Left kidney (tissue), 8 donors: Measurements from ENCODE around the gene NUDT15. TPM values are rescaled to one million over a fixed set of nuclear protein-coding genes. Genes with fewer than 3 reads are reported as not detected.
"Not testable (repeated sequence)": the region's sequence is repeated elsewhere in the genome, so short reads cannot be mapped to it uniquely, and the experiment has no call there.

ENCODE experiments used
- DNase-seq: peaks from one replicate; pipeline ENCODE4 v3.0.0-alpha.2; 2013
- long read RNA-seq, 8 donors: transcript quantifications; one replicate each; lab custom pipeline, GENCODE V29; 2026
- polyA plus RNA-seq: library from polyadenylated mRNA; unstranded; fragments of 120-200 nt; gene quantifications from one replicate; pipeline ENCODE4 v1.2.1, GENCODE V29; 2013; ENCODE audit not compliant: insufficient read length

Gene NUDT15
- 30.5 TPM for polyA plus RNA-seq
- long read RNA-seq, donor 1, transcript NUDT15-201 (3 exons, 2,098 nt) = major isoform, 19 of 26 reads
- long read RNA-seq, donor 1, partial matches to known transcripts = 7 of 26 reads
- long read RNA-seq, donor 1, other reads (novel, unspliced or antisense) = 0 of 26 reads
- long read RNA-seq, donor 2, transcript NUDT15-201 (3 exons, 2,098 nt) = major isoform, 11 of 11 reads
- long read RNA-seq, donor 2, partial matches to known transcripts = 0 of 11 reads
- long read RNA-seq, donor 2, other reads (novel, unspliced or antisense) = 0 of 11 reads
- long read RNA-seq, donor 3, transcript NUDT15-201 (3 exons, 2,098 nt) = major isoform, 9 of 21 reads
- long read RNA-seq, donor 3, partial matches to known transcripts = 12 of 21 reads
- long read RNA-seq, donor 3, other reads (novel, unspliced or antisense) = 0 of 21 reads
- long read RNA-seq, donor 4, partial matches to known transcripts = 0 of 1 reads
- long read RNA-seq, donor 4, other reads (novel, unspliced or antisense) = 0 of 1 reads
- long read RNA-seq, donor 5, transcript NUDT15-201 (3 exons, 2,098 nt) = major isoform, 22 of 263 reads
- long read RNA-seq, donor 5, partial matches to known transcripts = 233 of 263 reads
- long read RNA-seq, donor 5, other reads (novel, unspliced or antisense) = 8 of 263 reads
- long read RNA-seq, donor 6, transcript NUDT15-201 (3 exons, 2,098 nt) = major isoform, 11 of 44 reads
- long read RNA-seq, donor 6, partial matches to known transcripts = 33 of 44 reads
- long read RNA-seq, donor 6, other reads (novel, unspliced or antisense) = 0 of 44 reads
- long read RNA-seq, donor 7, transcript NUDT15-201 (3 exons, 2,098 nt) = major isoform, 24 of 69 reads
- long read RNA-seq, donor 7, partial matches to known transcripts = 45 of 69 reads
- long read RNA-seq, donor 7, other reads (novel, unspliced or antisense) = 0 of 69 reads
- long read RNA-seq, donor 8, partial matches to known transcripts = 0 of 4 reads
- long read RNA-seq, donor 8, other reads (novel, unspliced or antisense) = 0 of 4 reads

GRCh38 chr13:48037346-48038173 is at the start of gene NUDT15:
TSS of gene NUDT15 (plus strand) at chr13:48037726. CDS start at chr13:48037747, 21 bp downstream.
- peak; percentile 94 for DNase-seq

- DNase-seq = no peak
Measured at GRCh38 chr13:47990427-47990826, 47.1 kb upstream of the NUDT15 start.

GRCh38 chr13:47990920-47991466 is 46.5 kb upstream of the NUDT15 start:
- no peak for DNase-seq

- DNase-seq = no peak
Measured at GRCh38 chr13:47991859-47992258, 45.7 kb upstream of the NUDT15 start.

DNA sequence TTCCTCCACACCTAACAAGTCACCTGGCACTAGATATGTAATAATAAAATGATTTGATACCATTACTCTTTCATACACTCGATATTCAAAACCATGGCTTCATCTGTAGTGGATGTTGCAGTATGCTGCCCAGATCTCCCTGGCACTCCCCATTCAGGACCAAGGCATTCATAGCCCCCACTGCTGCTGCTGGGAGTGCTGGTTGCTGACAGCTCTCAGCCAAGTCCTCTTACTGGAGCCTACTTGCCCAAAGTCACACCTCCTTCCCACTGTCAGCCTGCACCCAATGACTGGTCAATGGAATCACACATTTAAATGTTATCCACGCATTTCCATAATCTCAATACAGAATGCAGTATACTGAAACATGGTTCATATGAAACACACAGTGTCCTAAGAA is 40.1 kb upstream of the NUDT15 start:
- DNase-seq = no peak

DNA sequence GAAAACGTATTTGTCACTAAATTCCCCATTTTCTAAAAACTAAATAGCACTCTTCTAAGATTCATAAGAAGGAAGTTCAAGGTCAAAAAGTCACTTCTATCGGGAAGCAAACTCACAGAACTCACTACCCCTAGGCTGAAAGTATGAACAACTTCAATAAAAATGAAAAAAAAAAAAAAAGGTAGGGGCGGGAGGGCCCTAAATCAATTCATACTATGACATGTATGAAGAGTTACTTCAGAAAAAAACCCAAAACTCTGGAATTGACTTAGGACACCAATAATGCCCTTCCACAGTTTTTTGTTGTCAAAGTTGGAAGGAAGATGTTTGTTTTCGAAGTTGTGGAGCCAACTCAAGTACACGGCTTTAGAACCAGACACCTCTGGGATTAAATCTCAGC is 37.6 kb upstream of the NUDT15 start:
- no peak for DNase-seq

- peak; percentile 13 for DNase-seq
Measured at GRCh38 chr13:48000559-48001113, 36.9 kb upstream of the NUDT15 start.

GRCh38 chr13:48001114-48001881 is 36.2 kb upstream of the NUDT15 start, which contains the start of gene SUCLA2:
TSS of gene SUCLA2 (minus strand) at chr13:48001273. CDS start at chr13:48001269, 4 bp downstream.
- peak; percentile 93 for DNase-seq

DNA sequence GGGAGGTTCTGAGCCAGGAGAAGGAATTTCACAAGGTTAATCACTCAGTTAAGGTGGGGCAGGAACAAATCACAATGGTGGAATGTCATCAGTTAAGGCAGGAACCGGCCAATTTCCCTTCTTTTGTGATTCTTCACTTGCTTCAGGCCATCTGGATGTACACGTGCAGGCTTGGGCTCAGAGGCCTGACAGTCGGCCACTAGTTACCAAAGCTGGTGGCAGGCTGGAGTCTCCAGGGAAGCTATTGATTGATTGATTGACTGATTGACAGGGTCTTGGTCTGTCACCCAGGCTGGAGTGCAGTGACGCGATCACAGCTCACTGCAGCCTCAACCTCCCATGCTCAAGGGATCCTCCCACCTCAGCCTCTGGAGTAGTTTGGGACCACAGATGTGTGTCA is 35.5 kb upstream of the NUDT15 start:
- not testable (repeated sequence) for DNase-seq

- DNase-seq = no peak
Measured at GRCh38 chr13:48004201-48004600, 33.3 kb upstream of the NUDT15 start.

DNA sequence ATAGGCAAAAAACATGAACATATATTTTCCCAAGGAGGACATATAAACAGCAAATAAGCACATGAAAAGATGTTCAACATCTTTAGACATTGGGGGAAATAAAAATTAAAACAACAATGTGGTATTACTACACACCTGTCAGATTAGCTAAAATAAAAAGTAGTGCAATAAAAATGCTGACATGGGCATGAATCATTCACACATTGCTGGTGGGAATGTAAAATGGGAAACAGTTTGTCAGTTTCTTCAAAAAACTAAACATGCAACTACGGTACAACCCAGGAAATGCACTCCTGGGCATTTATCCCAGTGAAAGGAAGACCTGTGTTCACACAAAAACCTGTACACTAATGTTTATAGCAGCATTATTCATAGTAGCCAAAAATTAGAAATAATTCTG is 31.1 kb upstream of the NUDT15 start:
- no peak for DNase-seq

- DNase-seq = no peak
Measured at GRCh38 chr13:48009284-48009683, 28.2 kb upstream of the NUDT15 start.

DNA sequence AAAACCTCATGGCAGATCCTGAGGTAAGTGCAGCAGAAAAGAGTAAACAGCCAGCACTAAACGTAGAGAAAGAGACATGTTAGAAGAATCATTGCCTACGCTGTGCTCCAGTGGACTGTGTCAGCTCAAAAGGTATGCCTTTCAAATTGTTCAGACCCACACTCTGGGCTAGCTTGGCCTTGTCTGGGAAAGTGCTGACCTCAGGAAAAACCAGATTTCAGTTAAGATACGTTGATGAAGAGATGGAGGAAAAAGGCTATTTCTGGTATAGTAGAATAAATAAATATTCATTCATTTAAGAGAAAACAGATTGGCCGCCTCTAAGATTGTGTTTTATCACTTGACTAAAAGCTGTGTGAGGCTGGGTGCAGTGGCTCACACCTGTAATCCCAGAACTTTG is 26.8 kb upstream of the NUDT15 start:
- DNase-seq = no peak

GRCh38 chr13:48012668-48013067 is 24.9 kb upstream of the NUDT15 start:
- DNase-seq = no peak

- DNase-seq = no peak
Measured at GRCh38 chr13:48014359-48014758, 23.2 kb upstream of the NUDT15 start.

GRCh38 chr13:48018637-48019036 is 18.9 kb upstream of the NUDT15 start:
- DNase-seq = no peak

DNA sequence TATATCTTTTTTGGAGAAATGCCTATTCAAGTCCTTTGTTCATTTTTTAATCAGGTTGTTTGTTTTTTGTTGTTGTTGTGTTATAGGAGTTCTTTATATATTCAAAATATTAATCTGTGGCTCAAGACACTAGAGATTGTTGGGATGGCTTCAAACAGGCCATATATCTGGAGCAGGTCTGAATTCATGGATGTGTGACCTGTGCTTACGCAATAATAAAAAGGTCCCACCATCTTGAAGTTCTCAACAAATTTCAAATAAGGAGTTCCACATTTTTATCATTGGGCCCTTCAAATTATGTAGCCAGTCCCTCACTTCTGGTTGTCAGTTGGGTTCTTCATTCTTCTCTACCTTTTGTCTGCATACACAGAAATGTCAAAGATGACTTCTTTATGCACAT is 17.7 kb upstream of the NUDT15 start:
- DNase-seq = no peak

- no peak for DNase-seq
Measured at GRCh38 chr13:48028066-48028465, 9.5 kb upstream of the NUDT15 start.

DNA sequence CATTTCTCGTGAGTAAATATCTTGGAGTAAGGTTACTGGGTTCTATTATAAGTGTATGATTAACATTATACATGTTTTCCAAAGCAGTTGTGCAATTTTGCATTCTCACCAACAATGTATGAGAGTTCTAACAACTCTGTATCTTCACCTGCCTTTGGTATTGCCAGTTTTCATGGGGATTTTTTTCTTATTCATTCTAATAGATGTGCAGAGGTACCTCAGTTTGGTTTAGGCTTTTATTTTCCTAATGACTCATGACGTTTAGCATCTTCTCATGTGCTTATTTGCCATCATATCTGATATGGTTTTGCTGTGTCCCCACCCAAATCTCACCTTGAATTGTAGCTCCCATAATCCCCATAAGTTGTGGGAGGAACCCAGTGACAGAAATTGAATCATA is 7.7 kb upstream of the NUDT15 start:
- DNase-seq = no peak

DNA sequence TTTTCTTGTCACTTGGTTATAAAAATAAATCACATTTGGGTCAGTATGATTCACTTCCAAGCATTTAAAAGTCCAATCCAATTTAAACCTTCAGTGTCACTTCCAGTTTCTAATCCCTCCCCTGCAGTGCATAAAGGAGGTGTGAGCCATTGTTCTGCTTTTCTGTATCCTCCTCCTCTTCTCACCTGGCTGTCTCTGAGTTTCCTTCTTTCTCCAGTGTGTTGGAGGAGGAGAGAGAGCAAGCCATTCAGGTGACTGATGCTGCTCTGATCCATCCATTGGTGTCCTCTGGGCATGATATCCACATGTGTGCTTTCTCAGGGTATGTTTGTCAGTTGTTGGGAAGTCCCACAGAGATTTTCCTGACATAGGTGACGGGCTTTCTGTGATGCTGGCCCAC is 1.2 kb downstream of the NUDT15 start:
- DNase-seq = no peak
